HG02981 (cell line): ENCODE results near the gene VCX2.
"Not testable (repeated sequence)": the region's sequence is repeated elsewhere in the genome, so short reads cannot be mapped to it uniquely, and the experiment has no call there.

ENCODE experiments used
- ATAC-seq: cut with Tn5 transposase; IDR thresholded peaks from one replicate; pipeline ENCODE4 v1.9.1; 2021; ENCODE audit warnings: mild to moderate bottlenecking, moderate library complexity; ENCODE audit not compliant: unreplicated experiment

The VCX2 gene

GRCh38 chrX:8171169-8171568 lies at the start of gene VCX2:
Gene VCX2 (minus strand): TSS chrX:8171267. CDS start chrX:8170643, 624 bp downstream.
- ATAC-seq = not testable (repeated sequence)

GRCh38 chrX:8204943-8205342 lies 33.9 kb upstream of the VCX2 start:
- no peak for ATAC-seq

- ATAC-seq = no peak
Observed at GRCh38 chrX:8204169-8204935, 33.3 kb upstream of the VCX2 start.

- ATAC-seq = no peak
Observed at GRCh38 chrX:8201896-8202331, 30.8 kb upstream of the VCX2 start.

- ATAC-seq = no peak
Observed at GRCh38 chrX:8196776-8197175, 25.7 kb upstream of the VCX2 start.

- ATAC-seq = no peak
Observed at GRCh38 chrX:8194216-8194615, 23.1 kb upstream of the VCX2 start.

- ATAC-seq = no peak
Observed at GRCh38 chrX:8192276-8192675, 21.2 kb upstream of the VCX2 start.

GRCh38 chrX:8191022-8191421 lies 20.0 kb upstream of the VCX2 start:
- no peak for ATAC-seq

- ATAC-seq = no peak
Observed at GRCh38 chrX:8190341-8190830, 19.3 kb upstream of the VCX2 start.

- ATAC-seq = no peak
Observed at GRCh38 chrX:8189096-8189830, 18.2 kb upstream of the VCX2 start.

- ATAC-seq = no peak
Observed at GRCh38 chrX:8183346-8183745, 12.3 kb upstream of the VCX2 start.

GRCh38 chrX:8179656-8180055 lies 8.6 kb upstream of the VCX2 start:
- no peak for ATAC-seq

- ATAC-seq = not testable (repeated sequence)
Observed at GRCh38 chrX:8154011-8154410, 17.1 kb downstream of the VCX2 start.

- no peak for ATAC-seq
Observed at GRCh38 chrX:8147226-8147625, 23.8 kb downstream of the VCX2 start.

GRCh38 chrX:8144925-8145324 lies 26.1 kb downstream of the VCX2 start:
- no peak for ATAC-seq

GRCh38 chrX:8141896-8142295 lies 29.2 kb downstream of the VCX2 start:
- no peak for ATAC-seq

- no peak for ATAC-seq
Observed at GRCh38 chrX:8140986-8141744, 29.9 kb downstream of the VCX2 start.

- ATAC-seq = no peak
Observed at GRCh38 chrX:8139716-8140115, 31.4 kb downstream of the VCX2 start.

- no peak for ATAC-seq
Observed at GRCh38 chrX:8138252-8138651, 32.8 kb downstream of the VCX2 start.

- no peak for ATAC-seq
Observed at GRCh38 chrX:8126648-8127047, 44.4 kb downstream of the VCX2 start.

GRCh38 chrX:8126092-8126491 lies 45.0 kb downstream of the VCX2 start:
- ATAC-seq = no peak
